Epithelial cell of proximal tubule (primary cell): ENCODE data around the gene KRTAP5-4. TPM values are rescaled to one million over a fixed set of nuclear protein-coding genes. Genes with fewer than 3 reads are reported as not detected.
"Not testable (repeated sequence)": the region's sequence is repeated elsewhere in the genome, so short reads cannot be mapped to it uniquely, and the experiment has no call there.

Experiments used
- DNase-seq: peaks from one replicate; pipeline ENCODE4 v3.0.0-alpha.2; 2011; ENCODE audit warnings: low read depth
- H3K4me3 ChIP-seq: 2 replicates; pipeline ENCODE4 v1.5.1; 2011; ENCODE audit warnings: low read depth, mild to moderate bottlenecking, low read length
- CTCF ChIP-seq: conservative IDR thresholded peaks from 2 replicates; pipeline ENCODE4 v1.5.1; 2012; ENCODE audit warnings: low read depth, mild to moderate bottlenecking, low read length
- total RNA-seq: library from RNA; depleted of rRNA; stranded (reverse); fragments of >200 nt; gene quantifications from 2 replicates; pipeline ENCODE4 v1.2.3, GENCODE V29; 2015

Gene KRTAP5-4
- total RNA-seq, 1 donor from 2014 or later, result not detected

GRCh38 chr11:1581976-1582375 is 40.0 kb downstream of the KRTAP5-4 start:
- no peak for DNase-seq
- no peak for TF ChIP-seq CTCF
- H3K4me3 ChIP-seq, result no peak overlapping the region

GRCh38 chr11:1576825-1577224 is 45.1 kb downstream of the KRTAP5-4 start:
- DNase-seq, result no peak
- no peak overlapping the region for H3K4me3 ChIP-seq
- no peak for TF ChIP-seq CTCF

- not testable (repeated sequence) for H3K4me3 ChIP-seq, DNase-seq
Measured at GRCh38 chr11:1575756-1576155, 46.2 kb downstream of the KRTAP5-4 start.

- no peak overlapping the region for H3K4me3 ChIP-seq
- TF ChIP-seq CTCF, result no peak
- no peak for DNase-seq
Measured at GRCh38 chr11:1574933-1575242, 47.0 kb downstream of the KRTAP5-4 start.

GRCh38 chr11:1574238-1574932 is 47.6 kb downstream of the KRTAP5-4 start:
- peak; percentile 63 for TF ChIP-seq CTCF
- DNase-seq, result no peak
- peak overlapping the region; percentile 38 for H3K4me3 ChIP-seq

- H3K4me3 ChIP-seq, result peak overlapping the region; percentile 38
- no peak for TF ChIP-seq CTCF
- no peak for DNase-seq
Measured at GRCh38 chr11:1573903-1574237, 48.1 kb downstream of the KRTAP5-4 start.

- no peak for TF ChIP-seq CTCF
- peak overlapping the region; percentile 55 for H3K4me3 ChIP-seq
- DNase-seq, result no peak
Measured at GRCh38 chr11:1573077-1573902, 48.6 kb downstream of the KRTAP5-4 start.
